Sigmoid colon (tissue), 4 donors: ENCODE results near the gene RNF149.

Source experiments
- EP300 ChIP-seq, 4 donors: sonication (generic); formaldehyde crosslinking; IDR thresholded peaks; one replicate each; pipeline ENCODE4 v1.6.1; 2017; ENCODE audit warnings: antibody characterized with exemption in 4 of 4
- POLR2A ChIP-seq, 2 donors: fragments of 450-650 bp; IDR thresholded peaks; one replicate each; pipeline ENCODE4 v1.6.1; 2016; ENCODE audit warnings: antibody characterized with exemption in 2 of 2, mild to moderate bottlenecking in 2 of 2, moderate library complexity in 2 of 2
- TF ChIP-seq, protein P1 (sequence below), 4 experiments: fragments of 450-650 bp in 3 of 4; fragments of 200-600 bp in 1 of 4; IDR thresholded peaks; one replicate each; pipeline ENCODE4 v1.5.1; 2016 to 2019; ENCODE audit warnings: antibody characterized with exemption in 4 of 4, mild to moderate bottlenecking in 3 of 4, moderate library complexity in 2 of 4

DNA sequence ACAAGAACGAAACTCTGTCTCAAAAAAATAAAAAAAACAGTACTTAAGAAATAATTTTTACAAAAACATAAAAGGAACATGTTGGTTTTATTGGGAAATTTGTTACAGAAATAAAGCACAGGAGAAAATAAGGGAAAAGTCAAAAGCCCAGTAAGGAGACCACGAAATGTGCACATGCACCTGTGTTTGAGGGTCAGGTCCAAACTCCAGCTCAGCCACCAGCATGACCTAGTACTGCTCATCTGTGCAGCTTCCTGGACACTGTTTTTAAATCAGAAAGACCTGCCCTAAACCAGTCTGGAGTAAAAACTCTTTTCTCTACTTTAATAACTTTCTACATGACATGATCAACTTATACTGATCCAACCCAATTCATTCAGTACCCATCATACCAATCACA lies 21.2 kb downstream of the RNF149 start:
- TF ChIP-seq, protein P1, sequence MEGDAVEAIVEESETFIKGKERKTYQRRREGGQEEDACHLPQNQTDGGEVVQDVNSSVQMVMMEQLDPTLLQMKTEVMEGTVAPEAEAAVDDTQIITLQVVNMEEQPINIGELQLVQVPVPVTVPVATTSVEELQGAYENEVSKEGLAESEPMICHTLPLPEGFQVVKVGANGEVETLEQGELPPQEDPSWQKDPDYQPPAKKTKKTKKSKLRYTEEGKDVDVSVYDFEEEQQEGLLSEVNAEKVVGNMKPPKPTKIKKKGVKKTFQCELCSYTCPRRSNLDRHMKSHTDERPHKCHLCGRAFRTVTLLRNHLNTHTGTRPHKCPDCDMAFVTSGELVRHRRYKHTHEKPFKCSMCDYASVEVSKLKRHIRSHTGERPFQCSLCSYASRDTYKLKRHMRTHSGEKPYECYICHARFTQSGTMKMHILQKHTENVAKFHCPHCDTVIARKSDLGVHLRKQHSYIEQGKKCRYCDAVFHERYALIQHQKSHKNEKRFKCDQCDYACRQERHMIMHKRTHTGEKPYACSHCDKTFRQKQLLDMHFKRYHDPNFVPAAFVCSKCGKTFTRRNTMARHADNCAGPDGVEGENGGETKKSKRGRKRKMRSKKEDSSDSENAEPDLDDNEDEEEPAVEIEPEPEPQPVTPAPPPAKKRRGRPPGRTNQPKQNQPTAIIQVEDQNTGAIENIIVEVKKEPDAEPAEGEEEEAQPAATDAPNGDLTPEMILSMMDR (IDR thresholded peaks at IDR 0.05) = no peak
- no peak for TF ChIP-seq POLR2A (IDR thresholded peaks at IDR 0.05)
- TF ChIP-seq EP300 (IDR thresholded peaks at IDR 0.05) = no peak
